Activated CD4-positive, alpha-beta T cell treated with anti-CD3 and anti-CD28 coated beads, Interleukin-2, amount 10 ng/mL, durations not matched to agents 24 days and 14 days (primary cell): ENCODE measurements around the gene MEAK7. TPM values are rescaled to one million over a fixed set of nuclear protein-coding genes. Genes with fewer than 3 reads are reported as not detected.

ENCODE experiments used
- DNase-seq: peaks from one replicate; pipeline ENCODE4 v3.0.0; 2022
- H3K27ac Mint-ChIP-seq: one replicate; pipeline ENCODE4 v1.8.0; 2022; ENCODE audit warnings: mild to moderate bottlenecking, mixed read lengths
- H3K27me3 Mint-ChIP-seq: one replicate; pipeline ENCODE4 v1.8.0; 2022; ENCODE audit warnings: mixed read lengths
- H3K36me3 Mint-ChIP-seq: one replicate; pipeline ENCODE4 v1.8.0; 2022; ENCODE audit warnings: low read depth, mild to moderate bottlenecking, mixed read lengths
- H3K4me1 Mint-ChIP-seq: one replicate; pipeline ENCODE4 v1.8.0; 2021; ENCODE audit warnings: mixed read lengths
- H3K4me3 Mint-ChIP-seq: one replicate; pipeline ENCODE4 v1.8.0; 2022; ENCODE audit warnings: mild to moderate bottlenecking, moderate library complexity, mixed read lengths
- H3K9me3 Mint-ChIP-seq: one replicate; pipeline ENCODE4 v1.8.0; 2021; ENCODE audit warnings: mixed read lengths
- intact Hi-C: fragments of 100-400 bp; cut with micrococcal nuclease; formaldehyde crosslinking; loops from one replicate; pipeline ENCODE4 v1.15.1; 2023
- total RNA-seq: library from RNA; stranded (reverse); gene quantifications from 2 replicates; pipeline ENCODE4 v1.2.3, GENCODE V29; 2022

Gene MEAK7
- total RNA-seq, 1 donor from 2014 or later = 12.5 TPM

DNA sequence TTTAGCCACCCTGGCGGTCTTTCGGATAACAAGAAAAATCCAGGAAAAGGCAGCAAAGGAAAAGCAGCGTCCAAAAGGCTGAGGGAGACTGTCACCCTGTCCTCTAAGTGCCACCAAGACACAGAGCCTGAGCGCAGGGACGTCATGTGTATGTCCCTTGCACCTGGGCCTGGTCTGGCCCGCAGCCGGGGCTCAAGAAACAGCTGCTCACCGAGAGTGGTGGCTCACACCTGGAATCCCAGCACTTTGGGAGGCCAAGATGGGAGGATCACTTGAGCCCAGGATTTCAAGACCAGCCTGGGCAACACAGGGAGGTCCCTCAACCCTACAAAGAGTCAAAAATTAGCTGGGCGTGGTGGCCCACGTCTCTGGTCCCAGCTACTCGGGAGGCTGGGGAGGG lies 9.2 kb upstream of the MEAK7 start:
- Mint-ChIP-seq H3K9me3 (peaks cover 5% of the 10 kb centered on the region), H3K4me1 (peaks cover 63% of the 10 kb centered on the region), H3K27me3 (no peaks in the 10 kb centered on the region)

DNA sequence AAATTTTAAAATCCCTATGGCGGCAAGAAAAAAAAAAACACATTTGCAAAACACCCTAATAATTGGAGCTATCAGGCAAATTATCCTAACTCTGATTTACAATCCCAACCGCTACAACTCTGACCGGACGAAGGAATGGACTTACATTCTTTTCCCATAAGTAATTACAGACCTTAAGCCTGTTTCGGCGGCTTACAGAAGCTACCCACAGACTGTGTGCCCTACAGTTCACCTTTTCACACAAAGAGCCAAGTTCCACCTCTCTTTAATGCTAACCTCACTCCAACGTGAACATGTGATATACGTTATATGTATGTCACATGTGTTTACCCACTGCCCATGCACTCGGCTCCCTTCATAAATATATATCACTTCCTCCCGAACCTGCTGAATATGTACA lies 8.7 kb upstream of the MEAK7 start:
- Mint-ChIP-seq H3K36me3 (peaks cover 16% of the 10 kb centered on the region), H3K4me3 (peak overlapping the region; percentile 26), H3K9me3 (peaks cover 5% of the 10 kb centered on the region), H3K4me1 (peaks cover 64% of the 10 kb centered on the region), H3K27ac (peak overlapping the region; percentile 97), H3K27me3 (no peaks in the 10 kb centered on the region)
- intact Hi-C loops = loop anchor here (5.0 kb wide), 1 partner anchor 209 kb away; no protein-coding TSS in a partner anchor
- DNase-seq = no peak

More for the DNA sequence above, 9.2 kb upstream of the MEAK7 start:
- H3K27ac Mint-ChIP-seq = peak overlapping the region; percentile 97
- intact Hi-C loops = loop anchor here (2.0 to 5.0 kb wide), 2 partner anchors 209 to 225 kb away; no protein-coding TSS in a partner anchor
- no peak for DNase-seq
- H3K36me3 Mint-ChIP-seq = peaks cover 17% of the 10 kb centered on the region
- H3K4me3 Mint-ChIP-seq = peak overlapping the region; percentile 74

DNA sequence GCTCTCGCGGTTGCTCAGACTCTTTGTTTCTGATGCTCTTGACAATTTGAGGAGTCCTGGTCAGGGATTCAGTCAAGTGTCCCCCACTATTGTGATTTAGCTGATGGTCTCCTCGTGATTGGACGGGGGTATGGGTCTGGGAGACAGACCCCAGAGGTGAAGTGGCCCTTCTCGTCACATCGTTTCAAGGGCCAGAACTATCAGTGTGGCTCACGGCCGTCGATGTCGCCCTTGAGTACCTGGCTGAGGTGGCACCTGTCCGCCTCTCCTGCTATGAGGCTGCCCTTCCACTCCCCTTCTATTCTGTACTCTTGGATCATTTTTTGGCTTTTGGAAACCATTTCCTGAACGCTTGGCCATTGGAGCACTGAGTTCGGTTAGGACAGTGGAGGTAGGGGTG lies 7.4 kb upstream of the MEAK7 start:
- Mint-ChIP-seq H3K36me3 (peaks cover 15% of the 10 kb centered on the region), H3K9me3 (peaks cover 5% of the 10 kb centered on the region)

DNA sequence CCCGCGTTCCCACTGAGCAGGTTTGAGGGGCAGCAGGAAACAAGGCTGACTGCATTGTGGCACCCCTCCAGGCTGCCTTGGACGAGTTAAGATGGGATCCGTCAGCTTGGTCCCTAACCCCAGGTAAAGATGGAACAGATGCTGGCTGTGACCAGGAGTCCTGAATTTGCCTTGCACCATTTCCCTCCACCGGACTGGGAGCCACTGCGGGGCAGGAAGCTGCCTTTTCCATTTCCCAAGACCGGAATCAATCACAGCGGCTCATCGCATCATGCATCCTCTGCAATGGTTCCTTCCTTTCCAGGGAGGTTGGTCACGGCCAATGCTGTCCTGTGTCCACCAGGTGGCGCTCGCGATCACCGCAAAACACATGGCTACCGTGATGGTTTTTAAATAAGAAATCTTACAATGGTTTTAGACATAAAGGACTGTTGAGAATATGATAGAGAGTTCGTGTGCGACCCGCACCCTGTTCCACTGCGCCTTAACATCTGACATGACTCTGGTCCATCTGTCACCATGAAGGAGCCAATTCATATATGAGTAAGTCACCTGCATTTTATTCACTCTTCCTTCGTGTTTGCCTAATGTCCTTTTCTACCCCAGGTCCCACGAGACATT lies 6.8 kb upstream of the MEAK7 start:
- DNase-seq = peak; percentile 95
- Mint-ChIP-seq H3K4me1 (peaks cover 58% of the 10 kb centered on the region), H3K4me3 (peak overlapping the region; percentile 10), H3K36me3 (peaks cover 10% of the 10 kb centered on the region), H3K27me3 (no peaks in the 10 kb centered on the region), H3K27ac (peak overlapping the region; percentile 77), H3K9me3 (peaks cover under 1% of the 10 kb centered on the region)
- intact Hi-C loops = loop anchor here (1.0 to 5.0 kb wide), 4 partner anchors 43 to 211 kb away; partner anchors contain the start of gene COTL1

More for the DNA sequence above, 7.4 kb upstream of the MEAK7 start:
- Mint-ChIP-seq H3K27me3 (no peaks in the 10 kb centered on the region), H3K4me1 (peaks cover 59% of the 10 kb centered on the region), H3K27ac (peak overlapping the region; percentile 77), H3K4me3 (peak overlapping the region; percentile 10)
- no peak for DNase-seq
- intact Hi-C loops = loop anchor here (1.0 to 5.0 kb wide), 4 partner anchors 42 to 210 kb away; partner anchors contain the start of gene COTL1

DNA sequence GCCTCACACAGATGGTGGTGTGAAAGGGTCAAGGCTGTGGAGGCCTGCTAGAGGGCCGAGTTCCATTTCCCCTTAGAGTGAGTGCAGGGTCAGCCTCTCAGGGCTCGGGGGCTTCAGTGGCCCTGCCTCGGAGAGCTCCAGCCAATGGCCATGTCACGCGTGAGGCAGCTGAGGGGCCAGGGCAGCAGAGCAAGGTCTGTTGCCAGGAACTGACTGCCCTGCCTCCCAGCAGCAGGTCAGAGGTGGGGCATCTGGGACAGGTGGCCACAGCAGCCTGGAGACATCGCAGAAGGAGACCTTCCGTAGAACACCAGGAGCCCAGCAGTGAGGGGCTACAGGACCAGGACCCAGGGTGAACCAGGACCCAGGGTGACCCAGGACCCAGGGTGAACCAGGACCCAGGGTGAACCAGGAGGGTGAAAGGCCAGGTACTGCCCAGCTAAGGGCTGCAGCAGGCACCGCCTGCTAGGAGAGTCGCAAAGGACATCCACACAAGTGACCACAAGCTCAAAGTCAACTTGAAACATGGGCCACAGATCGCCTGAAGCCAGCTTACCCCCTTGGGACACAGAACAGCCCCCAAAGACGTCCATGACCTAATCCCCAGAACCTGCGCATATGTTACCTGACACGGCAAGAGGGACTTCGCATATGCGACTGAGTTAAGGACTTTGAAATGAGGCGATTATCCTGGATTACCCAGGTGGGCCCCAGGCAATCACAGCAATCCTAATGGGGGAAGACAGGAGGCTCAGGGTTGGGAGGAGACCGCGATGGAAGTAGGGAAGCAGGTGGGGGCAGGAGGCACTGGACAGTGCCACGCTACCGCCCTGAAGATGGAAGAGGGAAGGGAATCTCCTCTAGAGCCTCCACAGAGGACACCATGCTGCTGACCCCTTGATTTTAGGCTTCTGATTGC lies 4.8 kb upstream of the MEAK7 start:
- Mint-ChIP-seq H3K27ac (peak overlapping the region; percentile 6), H3K4me3 (no peak overlapping the region), H3K9me3 (no peaks in the 10 kb centered on the region), H3K27me3 (no peaks in the 10 kb centered on the region), H3K4me1 (peaks cover 60% of the 10 kb centered on the region), H3K36me3 (peaks cover 6% of the 10 kb centered on the region)
- no peak for DNase-seq
- intact Hi-C loops = loop anchor here (10.0 kb wide), 3 partner anchors 394 to 554 kb away; partner anchors contain the start of genes MBTPS1 and OSGIN1

DNA sequence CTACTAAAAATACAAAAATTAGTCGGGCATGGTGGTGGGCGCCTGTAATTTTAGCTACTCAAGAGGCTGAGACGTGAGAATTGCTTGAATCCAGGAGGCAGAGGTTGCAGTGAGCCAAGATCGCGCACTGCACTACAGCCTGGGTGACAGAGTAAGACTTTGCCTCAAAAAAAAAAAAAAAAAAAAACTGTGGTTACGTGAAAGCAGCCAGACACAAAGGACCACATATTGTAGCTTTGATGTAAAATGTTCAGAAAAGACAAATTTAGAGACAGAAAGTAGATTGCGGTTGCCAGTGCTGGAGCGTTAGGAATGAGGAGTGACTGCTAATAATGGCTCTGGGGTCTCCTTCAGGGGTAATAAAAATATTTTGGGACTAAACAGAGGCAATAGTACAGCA lies 4.0 kb upstream of the MEAK7 start:
- Mint-ChIP-seq H3K4me1 (peaks cover 58% of the 10 kb centered on the region), H3K9me3 (no peaks in the 10 kb centered on the region), H3K27me3 (no peaks in the 10 kb centered on the region), H3K4me3 (peak overlapping the region; percentile 6), H3K27ac (peak overlapping the region; percentile 12), H3K36me3 (peaks cover 4% of the 10 kb centered on the region)
- peak; percentile 79 for DNase-seq
- intact Hi-C loops = loop anchor here (10.0 kb wide), 3 partner anchors 394 to 554 kb away; partner anchors contain the start of genes MBTPS1 and OSGIN1

DNA sequence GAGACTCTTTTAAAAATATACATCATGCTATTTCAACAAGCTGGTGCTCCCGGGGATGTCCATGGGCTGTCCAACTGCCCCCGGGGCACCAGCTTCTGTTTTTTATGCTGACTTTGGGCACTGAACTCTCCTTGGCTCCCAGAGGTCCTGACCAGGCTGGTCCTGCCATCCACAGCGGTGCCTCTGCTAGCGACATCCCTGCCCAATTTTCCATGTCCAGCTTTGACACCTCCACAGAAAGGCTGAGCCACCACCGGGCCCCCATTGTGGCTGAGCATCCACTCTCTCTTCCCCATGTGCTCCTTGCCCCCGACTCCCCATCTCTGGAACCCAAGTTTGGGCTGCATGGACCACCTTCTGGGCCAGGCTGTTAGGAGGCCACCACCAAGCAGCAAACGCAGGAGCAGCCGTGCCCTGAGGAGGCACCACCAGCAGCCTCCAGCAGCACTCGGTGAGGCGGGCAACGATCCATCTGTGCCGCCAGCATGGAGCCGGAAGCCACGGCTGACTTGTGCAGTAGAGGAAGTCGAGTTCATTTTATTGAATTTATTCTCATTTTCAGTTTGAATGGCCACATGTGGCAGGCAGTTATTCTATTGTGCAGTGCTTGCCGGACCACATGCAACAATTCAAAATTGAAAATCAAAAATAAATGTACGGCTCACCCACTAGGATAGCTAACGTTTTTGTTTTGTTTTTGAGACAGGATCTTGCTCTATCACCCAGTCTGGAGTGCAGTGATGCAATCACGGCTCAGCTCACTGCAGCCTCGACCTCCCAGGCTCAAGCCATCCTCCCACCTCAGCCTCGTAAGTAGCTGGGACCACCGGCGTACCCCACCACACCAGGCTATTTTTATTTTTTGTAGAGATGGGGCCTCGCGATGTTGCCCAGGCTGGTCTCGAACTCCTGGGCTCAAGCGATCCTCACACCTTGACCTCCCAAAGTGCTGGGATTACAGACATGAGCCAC lies 2.8 kb upstream of the MEAK7 start:
- H3K36me3 Mint-ChIP-seq = peaks cover 2% of the 10 kb centered on the region
- H3K27me3 Mint-ChIP-seq = no peaks in the 10 kb centered on the region
- intact Hi-C loops = loop anchor here (10.0 kb wide), 3 partner anchors 392 to 552 kb away; partner anchors contain the start of genes MBTPS1 and OSGIN1
- H3K4me3 Mint-ChIP-seq = peak overlapping the region; percentile 76
- H3K9me3 Mint-ChIP-seq = no peaks in the 10 kb centered on the region
- peaks cover 52% of the 10 kb centered on the region for H3K4me1 Mint-ChIP-seq
- peak overlapping the region; percentile 87 for H3K27ac Mint-ChIP-seq
- DNase-seq = peak; percentile 77

DNA sequence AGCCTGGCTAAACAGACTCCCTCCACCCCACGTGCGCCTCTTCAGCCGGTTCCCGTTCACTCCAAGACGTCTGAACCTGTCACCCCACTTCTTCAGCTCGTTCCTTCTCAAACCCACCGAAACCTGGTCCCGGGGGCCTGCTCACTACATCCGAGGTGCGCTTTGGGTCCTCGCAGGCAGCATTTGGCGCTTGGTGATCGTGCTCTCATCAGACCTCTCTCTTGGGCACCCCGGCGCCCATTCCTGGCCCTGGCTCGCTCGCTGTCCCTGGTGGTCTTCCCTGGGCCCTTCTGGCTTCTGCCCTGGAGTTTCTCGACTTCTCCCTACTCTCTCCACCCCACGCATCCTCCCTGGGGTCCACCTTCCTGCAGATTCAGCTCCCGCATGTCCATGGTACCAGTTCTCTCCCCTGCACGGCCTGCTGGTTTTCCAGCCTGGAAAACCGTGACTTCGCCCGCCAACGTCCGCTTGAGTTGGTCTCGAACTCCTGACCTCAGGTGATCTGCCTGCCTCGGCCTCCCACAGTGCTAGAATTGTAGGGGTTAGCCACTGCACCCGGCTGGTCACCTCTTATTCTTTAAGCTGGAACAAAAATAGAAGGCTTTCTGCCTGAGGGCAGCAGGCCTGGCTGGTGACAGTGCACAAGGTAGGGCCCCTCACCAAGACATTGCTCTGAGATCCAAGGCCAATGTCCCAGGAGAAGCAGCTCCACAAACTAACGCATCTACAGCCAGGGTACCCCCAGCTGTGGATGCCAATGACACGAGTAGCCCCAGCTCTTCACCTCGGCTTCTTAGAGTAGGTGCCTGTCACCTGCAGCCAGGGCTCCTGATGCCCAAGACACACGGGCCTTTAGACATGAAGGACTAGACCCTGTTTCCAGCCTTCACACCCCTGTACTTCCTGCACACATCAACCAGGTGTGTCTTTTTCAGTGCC lies 1.1 kb upstream of the MEAK7 start:
- Mint-ChIP-seq H3K27me3 (no peaks in the 10 kb centered on the region), H3K4me1 (peaks cover 42% of the 10 kb centered on the region), H3K36me3 (peaks cover 6% of the 10 kb centered on the region), H3K27ac (peak overlapping the region; percentile 87), H3K9me3 (no peaks in the 10 kb centered on the region), H3K4me3 (peak overlapping the region; percentile 83)
- DNase-seq = peak; percentile 61
- intact Hi-C loops = loop anchor here (1.0 to 10.0 kb wide), 4 partner anchors 10 to 551 kb away; partner anchors contain the start of genes MBTPS1 and OSGIN1

DNA sequence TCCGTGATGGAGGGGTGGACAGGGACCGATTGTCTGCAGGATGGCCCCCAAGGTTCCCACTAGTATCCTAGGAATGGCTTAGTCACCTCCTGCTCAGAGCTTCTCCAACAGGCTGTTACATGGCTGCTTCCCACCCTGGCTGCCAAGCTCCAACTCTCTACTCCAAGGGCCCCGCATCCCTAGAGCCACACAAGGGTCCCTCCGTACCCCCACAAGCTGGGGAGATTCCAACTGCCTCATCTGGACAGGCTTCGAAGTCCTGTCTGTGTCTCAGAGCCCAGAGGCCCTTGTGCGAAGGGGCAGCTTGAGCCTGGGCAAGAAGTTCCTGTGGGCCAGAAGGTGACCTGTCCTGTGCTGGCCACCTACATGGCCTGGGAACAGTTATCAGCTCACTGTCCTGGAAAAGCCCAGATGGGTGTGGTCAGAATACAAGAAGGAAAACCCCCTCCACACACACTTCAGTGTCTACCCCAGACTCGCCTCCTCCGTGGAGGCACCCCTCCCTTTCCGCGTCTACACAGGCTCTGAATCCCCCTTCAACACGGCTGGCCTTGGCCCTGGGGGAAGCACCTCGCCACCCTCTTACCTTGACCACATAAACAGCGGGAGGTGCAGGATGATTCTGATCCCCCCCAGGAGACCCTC lies 586 bp downstream of the MEAK7 start:
- peaks cover 38% of the 10 kb centered on the region for H3K4me1 Mint-ChIP-seq
- no peak overlapping the region for H3K27ac Mint-ChIP-seq
- DNase-seq = no peak
- intact Hi-C loops = loop anchor here (1.0 to 10.0 kb wide), 4 partner anchors 227 to 549 kb away; partner anchors contain the start of genes MBTPS1 and OSGIN1
- H3K36me3 Mint-ChIP-seq = peaks cover 12% of the 10 kb centered on the region
- no peaks in the 10 kb centered on the region for H3K9me3 Mint-ChIP-seq
- H3K27me3 Mint-ChIP-seq = no peaks in the 10 kb centered on the region
- H3K4me3 Mint-ChIP-seq = peak overlapping the region; percentile 83

DNA sequence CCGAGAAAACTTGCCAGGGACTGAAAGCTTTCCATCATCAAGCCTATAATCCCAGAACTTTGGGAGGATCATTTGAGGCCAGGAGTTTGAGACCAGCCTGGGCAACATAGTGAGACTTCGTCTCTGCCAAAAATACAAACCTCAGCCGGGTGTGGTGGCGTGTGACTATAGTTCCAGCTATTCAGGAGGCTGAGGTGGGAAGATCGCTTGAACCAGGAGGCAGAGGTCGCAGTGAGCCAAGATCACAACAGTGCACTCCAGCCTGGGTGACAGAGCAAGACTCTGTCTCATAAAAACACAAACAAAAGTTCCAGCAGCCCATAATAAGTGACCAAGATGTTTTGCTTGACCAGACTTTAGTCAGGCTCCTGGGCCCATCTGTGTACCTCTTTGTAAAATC lies 1.9 kb downstream of the MEAK7 start:
- DNase-seq = no peak
- H3K4me3 Mint-ChIP-seq = no peak overlapping the region
- H3K27me3 Mint-ChIP-seq = no peaks in the 10 kb centered on the region
- no peaks in the 10 kb centered on the region for H3K9me3 Mint-ChIP-seq
- H3K27ac Mint-ChIP-seq = no peak overlapping the region
- H3K36me3 Mint-ChIP-seq = peaks cover 22% of the 10 kb centered on the region
- H3K4me1 Mint-ChIP-seq = peaks cover 32% of the 10 kb centered on the region
- intact Hi-C loops = loop anchor here (10.0 kb wide), 3 partner anchors 388 to 548 kb away; partner anchors contain the start of genes MBTPS1 and OSGIN1

DNA sequence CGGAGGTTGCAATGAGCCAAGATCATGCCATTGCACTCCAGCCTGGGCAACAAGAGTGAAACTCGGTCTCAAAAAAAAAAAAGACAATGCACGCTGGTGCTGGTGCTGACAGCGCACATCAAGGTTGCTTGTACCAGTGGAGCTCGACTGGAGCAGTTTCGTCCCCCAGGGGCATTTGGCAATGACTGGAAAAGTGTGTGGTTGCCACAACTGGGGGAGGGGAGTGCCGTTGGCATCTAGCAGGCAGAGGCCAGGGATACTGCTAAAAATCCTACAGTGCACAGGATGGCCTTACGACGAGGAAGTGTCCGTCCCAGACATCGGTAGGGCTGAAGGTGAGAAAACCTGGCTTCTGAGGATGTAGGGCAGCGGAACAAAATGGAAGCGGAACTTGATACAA lies 2.4 kb downstream of the MEAK7 start:
- peaks cover 27% of the 10 kb centered on the region for H3K36me3 Mint-ChIP-seq
- no peaks in the 10 kb centered on the region for H3K9me3 Mint-ChIP-seq
- no peak for DNase-seq
- no peaks in the 10 kb centered on the region for H3K27me3 Mint-ChIP-seq
- H3K4me1 Mint-ChIP-seq = peaks cover 30% of the 10 kb centered on the region
- H3K27ac Mint-ChIP-seq = no peak overlapping the region
- intact Hi-C loops = loop anchor here (10.0 kb wide), 3 partner anchors 387 to 547 kb away; partner anchors contain the start of genes MBTPS1 and OSGIN1
- H3K4me3 Mint-ChIP-seq = no peak overlapping the region
